ENCODE measurements around the gene ADCY7.
A peak's percentile ranks its signal among the peaks of the same experiment; 100 is the strongest.

Gene ADCY7

GRCh38 chr16:50272687-50273381 is 6.5 kb downstream of the ADCY7 start:
- H3K27ac ChIP-seq (ENCODE audit: low read depth, low read length), result no peak overlapping the region
- H3K9ac ChIP-seq (ENCODE audit: low read length), result no peak overlapping the region
- no peaks in the 10 kb centered on the region for H3K27me3 ChIP-seq (ENCODE audit: control insufficient read depth, insufficient read depth, low read length)
- H3K36me3 ChIP-seq (ENCODE audit: control insufficient read depth, insufficient read depth, low read length), result no peaks in the 10 kb centered on the region
- no peak overlapping the region for H3K4me3 ChIP-seq (ENCODE audit: low read length)
- no peaks in the 10 kb centered on the region for H3K4me1 ChIP-seq (ENCODE audit: control insufficient read depth, insufficient read depth, low read length)

- H3K4me1 ChIP-seq (ENCODE audit: control insufficient read depth, insufficient read depth, low read length), result no peaks in the 10 kb centered on the region
- H3K27ac ChIP-seq (ENCODE audit: low read depth, low read length), result no peak overlapping the region
- H3K4me3 ChIP-seq (ENCODE audit: low read length), result no peak overlapping the region
- H3K27me3 ChIP-seq (ENCODE audit: control insufficient read depth, insufficient read depth, low read length), result no peaks in the 10 kb centered on the region
- H3K9ac ChIP-seq (ENCODE audit: low read length), result no peak overlapping the region
- H3K36me3 ChIP-seq (ENCODE audit: control insufficient read depth, insufficient read depth, low read length), result no peaks in the 10 kb centered on the region
These were observed 7.0 kb downstream of the ADCY7 start for GRCh38 chr16:50273382-50273690.

- no peaks in the 10 kb centered on the region for H3K4me1 ChIP-seq (ENCODE audit: control insufficient read depth, insufficient read depth, low read length)
- peak overlapping the region; percentile 54 for H3K4me3 ChIP-seq (ENCODE audit: low read length)
- H3K27ac ChIP-seq (ENCODE audit: low read depth, low read length), result no peak overlapping the region
- peak overlapping the region; percentile 4 for H3K9ac ChIP-seq (ENCODE audit: low read length)
- H3K27me3 ChIP-seq (ENCODE audit: control insufficient read depth, insufficient read depth, low read length), result no peaks in the 10 kb centered on the region
- H3K36me3 ChIP-seq (ENCODE audit: control insufficient read depth, insufficient read depth, low read length), result no peaks in the 10 kb centered on the region
These were observed 7.6 kb downstream of the ADCY7 start for GRCh38 chr16:50273888-50274325.

GRCh38 chr16:50274326-50275097 is 8.2 kb downstream of the ADCY7 start:
- H3K27me3 ChIP-seq (ENCODE audit: control insufficient read depth, insufficient read depth, low read length), result no peaks in the 10 kb centered on the region
- H3K9ac ChIP-seq (ENCODE audit: low read length), result peak overlapping the region; percentile 4
- no peaks in the 10 kb centered on the region for H3K4me1 ChIP-seq (ENCODE audit: control insufficient read depth, insufficient read depth, low read length)
- H3K4me3 ChIP-seq (ENCODE audit: low read length), result peak overlapping the region; percentile 54
- H3K36me3 ChIP-seq (ENCODE audit: control insufficient read depth, insufficient read depth, low read length), result no peaks in the 10 kb centered on the region
- H3K27ac ChIP-seq (ENCODE audit: low read depth, low read length), result no peak overlapping the region

- Histone ChIP-seq H3K27me3 (ENCODE audit: control insufficient read depth, insufficient read depth, low read length) (no peaks in the 10 kb centered on the region), H3K4me3 (ENCODE audit: low read length) (peak overlapping the region; percentile 40), H3K9ac (ENCODE audit: low read length) (no peak overlapping the region), H3K36me3 (ENCODE audit: control insufficient read depth, insufficient read depth, low read length) (no peaks in the 10 kb centered on the region), H3K27ac (ENCODE audit: low read depth, low read length) (no peak overlapping the region), H3K4me1 (ENCODE audit: control insufficient read depth, insufficient read depth, low read length) (no peaks in the 10 kb centered on the region)
These were observed 8.7 kb downstream of the ADCY7 start for GRCh38 chr16:50275098-50275415.

GRCh38 chr16:50275428-50276325 is 9.3 kb downstream of the ADCY7 start:
- Histone ChIP-seq H3K9ac (ENCODE audit: low read length) (no peak overlapping the region), H3K4me3 (ENCODE audit: low read length) (no peak overlapping the region), H3K4me1 (ENCODE audit: control insufficient read depth, insufficient read depth, low read length) (no peaks in the 10 kb centered on the region), H3K36me3 (ENCODE audit: control insufficient read depth, insufficient read depth, low read length) (no peaks in the 10 kb centered on the region), H3K27me3 (ENCODE audit: control insufficient read depth, insufficient read depth, low read length) (no peaks in the 10 kb centered on the region), H3K27ac (ENCODE audit: low read depth, low read length) (no peak overlapping the region)

GRCh38 chr16:50276326-50276640 is 9.9 kb downstream of the ADCY7 start:
- Histone ChIP-seq H3K4me1 (ENCODE audit: control insufficient read depth, insufficient read depth, low read length) (no peaks in the 10 kb centered on the region), H3K36me3 (ENCODE audit: control insufficient read depth, insufficient read depth, low read length) (no peaks in the 10 kb centered on the region), H3K4me3 (ENCODE audit: low read length) (no peak overlapping the region), H3K9ac (ENCODE audit: low read length) (no peak overlapping the region), H3K27ac (ENCODE audit: low read depth, low read length) (no peak overlapping the region), H3K27me3 (ENCODE audit: control insufficient read depth, insufficient read depth, low read length) (no peaks in the 10 kb centered on the region)

GRCh38 chr16:50276801-50277555 is 10.6 kb downstream of the ADCY7 start:
- Histone ChIP-seq H3K27ac (ENCODE audit: low read depth, low read length) (no peak overlapping the region), H3K4me1 (ENCODE audit: control insufficient read depth, insufficient read depth, low read length) (no peaks in the 10 kb centered on the region), H3K4me3 (ENCODE audit: low read length) (no peak overlapping the region), H3K27me3 (ENCODE audit: control insufficient read depth, insufficient read depth, low read length) (no peaks in the 10 kb centered on the region), H3K36me3 (ENCODE audit: control insufficient read depth, insufficient read depth, low read length) (no peaks in the 10 kb centered on the region), H3K9ac (ENCODE audit: low read length) (no peak overlapping the region)

- Histone ChIP-seq H3K27ac (ENCODE audit: low read depth, low read length) (no peak overlapping the region), H3K4me3 (ENCODE audit: low read length) (no peak overlapping the region), H3K4me1 (ENCODE audit: control insufficient read depth, insufficient read depth, low read length) (no peaks in the 10 kb centered on the region), H3K27me3 (ENCODE audit: control insufficient read depth, insufficient read depth, low read length) (no peaks in the 10 kb centered on the region), H3K9ac (ENCODE audit: low read length) (no peak overlapping the region), H3K36me3 (ENCODE audit: control insufficient read depth, insufficient read depth, low read length) (no peaks in the 10 kb centered on the region)
These were observed 11.9 kb downstream of the ADCY7 start for GRCh38 chr16:50278251-50278650.

- H3K27ac ChIP-seq (ENCODE audit: low read depth, low read length), result no peak overlapping the region
- no peaks in the 10 kb centered on the region for H3K4me1 ChIP-seq (ENCODE audit: control insufficient read depth, insufficient read depth, low read length)
- H3K4me3 ChIP-seq (ENCODE audit: low read length), result no peak overlapping the region
- no peak overlapping the region for H3K9ac ChIP-seq (ENCODE audit: low read length)
- H3K27me3 ChIP-seq (ENCODE audit: control insufficient read depth, insufficient read depth, low read length), result no peaks in the 10 kb centered on the region
- H3K36me3 ChIP-seq (ENCODE audit: control insufficient read depth, insufficient read depth, low read length), result no peaks in the 10 kb centered on the region
These were observed 13.1 kb downstream of the ADCY7 start for GRCh38 chr16:50279504-50279865.

GRCh38 chr16:50280932-50281331 is 14.6 kb downstream of the ADCY7 start:
- Histone ChIP-seq H3K27me3 (ENCODE audit: control insufficient read depth, insufficient read depth, low read length) (no peaks in the 10 kb centered on the region), H3K36me3 (ENCODE audit: control insufficient read depth, insufficient read depth, low read length) (no peaks in the 10 kb centered on the region), H3K9ac (ENCODE audit: low read length) (no peak overlapping the region), H3K4me3 (ENCODE audit: low read length) (no peak overlapping the region), H3K4me1 (ENCODE audit: control insufficient read depth, insufficient read depth, low read length) (no peaks in the 10 kb centered on the region), H3K27ac (ENCODE audit: low read depth, low read length) (no peak overlapping the region)

GRCh38 chr16:50281391-50282009 is 15.1 kb downstream of the ADCY7 start:
- H3K4me1 ChIP-seq (ENCODE audit: control insufficient read depth, insufficient read depth, low read length), result no peaks in the 10 kb centered on the region
- H3K4me3 ChIP-seq (ENCODE audit: low read length), result peak overlapping the region; percentile 16
- H3K36me3 ChIP-seq (ENCODE audit: control insufficient read depth, insufficient read depth, low read length), result no peaks in the 10 kb centered on the region
- H3K9ac ChIP-seq (ENCODE audit: low read length), result no peak overlapping the region
- no peaks in the 10 kb centered on the region for H3K27me3 ChIP-seq (ENCODE audit: control insufficient read depth, insufficient read depth, low read length)
- no peak overlapping the region for H3K27ac ChIP-seq (ENCODE audit: low read depth, low read length)

All from rectal smooth muscle tissue (tissue), 1 donor.